Heart left ventricle (tissue), 13 donors: ENCODE data around the gene SLA2.

Experiments
- POLR2A ChIP-seq, 2 donors: fragments of 450-650 bp; IDR thresholded peaks; one replicate each; pipeline ENCODE4 v1.6.1; 2017; ENCODE audit warnings: antibody characterized with exemption in 2 of 2, mild to moderate bottlenecking in 2 of 2, moderate library complexity in 2 of 2
- TF ChIP-seq, protein P1 (sequence below), 12 donors: fragments of 200-600 bp; sonication (generic) in 4 of 12; IDR thresholded peaks; one replicate each; pipeline versions ENCODE4 v1.5.0 to v1.8.0; 2018 to 2022; ENCODE audit warnings: antibody characterized with exemption in 12 of 12, mild to moderate bottlenecking in 5 of 12
- donor health status: ischemic (EF 13 %, LVEDD 7.1; RV severe dilation, severe dysfunction).
- donor health status: DM: no; HTN: yes; CAD: no.
- donor health status: DM: no; HTN: no; CAD: no.
- donor health status: ischemic (EF 25% LVEDD 6.9; RV normal size, moderate dysfunction).
- donor health status: ischemic (EF 25% LVEDD 5.7; RV mildly dilated, moderate dysfunction).
- donor health status: ischemic (EF 35%, LVEDD 5.7; RV mildly dilated, moderate dysfunction).
- donor health status: nonischemic (EF 11% LVEDD 7.7; RV severe dilation, severe dysfunction).
- donor health status: DM: yes; HTN: yes; CAD: no.
- donor health status: PGD.
- donor health status: ischemic (EF 29% LVEDD 5.4; RV normal size, mild dysfunction).
- donor health status: nonischemic (EF 23%, LVEDD 6.1; RV moderate dilation, normal function).

DNA sequence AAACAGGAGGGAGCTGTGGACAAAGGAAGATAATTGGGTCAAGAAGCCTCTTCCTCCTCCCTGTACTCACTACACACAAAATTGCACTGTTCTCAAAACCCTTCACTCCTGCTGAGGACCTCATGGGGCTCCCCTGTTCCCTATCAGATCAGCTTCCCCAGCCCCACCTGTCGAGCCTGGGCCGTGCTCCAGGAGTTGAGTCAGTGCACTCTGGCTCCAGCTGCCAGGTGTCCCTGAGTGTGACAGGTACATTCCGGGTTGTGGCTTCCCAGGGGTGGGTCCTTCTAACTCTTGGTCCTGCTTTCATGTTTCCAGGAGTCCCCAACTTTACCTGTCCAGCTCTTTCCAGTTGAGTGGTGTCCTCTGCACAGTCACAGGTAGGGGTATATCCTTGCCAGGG, 32.0 kb downstream of the SLA2 start:
- TF ChIP-seq, protein P1, sequence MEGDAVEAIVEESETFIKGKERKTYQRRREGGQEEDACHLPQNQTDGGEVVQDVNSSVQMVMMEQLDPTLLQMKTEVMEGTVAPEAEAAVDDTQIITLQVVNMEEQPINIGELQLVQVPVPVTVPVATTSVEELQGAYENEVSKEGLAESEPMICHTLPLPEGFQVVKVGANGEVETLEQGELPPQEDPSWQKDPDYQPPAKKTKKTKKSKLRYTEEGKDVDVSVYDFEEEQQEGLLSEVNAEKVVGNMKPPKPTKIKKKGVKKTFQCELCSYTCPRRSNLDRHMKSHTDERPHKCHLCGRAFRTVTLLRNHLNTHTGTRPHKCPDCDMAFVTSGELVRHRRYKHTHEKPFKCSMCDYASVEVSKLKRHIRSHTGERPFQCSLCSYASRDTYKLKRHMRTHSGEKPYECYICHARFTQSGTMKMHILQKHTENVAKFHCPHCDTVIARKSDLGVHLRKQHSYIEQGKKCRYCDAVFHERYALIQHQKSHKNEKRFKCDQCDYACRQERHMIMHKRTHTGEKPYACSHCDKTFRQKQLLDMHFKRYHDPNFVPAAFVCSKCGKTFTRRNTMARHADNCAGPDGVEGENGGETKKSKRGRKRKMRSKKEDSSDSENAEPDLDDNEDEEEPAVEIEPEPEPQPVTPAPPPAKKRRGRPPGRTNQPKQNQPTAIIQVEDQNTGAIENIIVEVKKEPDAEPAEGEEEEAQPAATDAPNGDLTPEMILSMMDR (IDR thresholded peaks at IDR 0.05), result no peak
- no peak for TF ChIP-seq POLR2A (IDR thresholded peaks at IDR 0.05)
